ENCODE data around the gene C11orf91.
A peak's percentile ranks its signal among the peaks of the same experiment; 100 is the strongest.
"Not testable (repeated sequence)": the region's sequence is repeated elsewhere in the genome, so short reads cannot be mapped to it uniquely, and the experiment has no call there.

C11orf91 gene

DNA sequence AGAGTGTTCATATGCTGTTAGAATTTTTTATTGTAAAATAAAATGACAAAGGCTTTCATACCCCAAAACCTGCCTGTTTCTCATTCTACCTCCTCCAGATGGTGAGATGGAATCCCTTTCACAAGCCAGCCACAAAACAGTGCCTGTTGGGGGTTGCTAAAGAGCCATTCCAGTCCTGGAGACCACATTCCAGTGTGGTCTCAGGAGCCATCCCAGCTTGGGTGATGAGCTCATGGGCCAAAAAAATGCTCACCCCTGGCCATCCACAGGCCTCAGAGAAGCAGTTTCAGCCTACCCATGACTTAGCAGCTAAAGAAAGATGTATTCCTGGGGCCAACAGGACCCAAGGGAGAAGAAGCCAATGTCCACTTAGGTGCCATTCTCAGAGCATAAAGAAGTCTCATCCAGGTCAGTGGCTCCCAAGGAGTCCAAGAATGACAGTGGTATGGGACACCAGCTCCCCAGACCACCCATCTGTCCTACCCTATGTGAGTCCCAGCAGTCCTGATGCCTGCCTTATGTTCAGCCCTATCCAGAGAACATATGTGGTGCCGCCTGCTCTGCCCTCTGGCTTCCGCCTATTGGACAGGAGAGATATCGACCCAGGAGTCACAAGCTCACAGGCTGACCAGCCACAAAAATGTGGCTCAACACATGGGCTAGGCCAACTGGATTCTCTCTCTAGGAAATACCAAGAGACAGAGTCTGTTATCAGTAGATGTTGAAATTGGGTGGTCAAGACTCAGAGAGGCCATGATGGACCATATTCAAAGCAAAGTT lies 26.4 kb downstream of the C11orf91 start:
- TF ChIP-seq POLR2A (IDR thresholded peaks at IDR 0.05; ENCODE audit: low read depth, low read length) = no peak
- DNase-seq (ENCODE audit: insufficient read length, low spot score) (no peak), FAIRE-seq (no peak)

DNA sequence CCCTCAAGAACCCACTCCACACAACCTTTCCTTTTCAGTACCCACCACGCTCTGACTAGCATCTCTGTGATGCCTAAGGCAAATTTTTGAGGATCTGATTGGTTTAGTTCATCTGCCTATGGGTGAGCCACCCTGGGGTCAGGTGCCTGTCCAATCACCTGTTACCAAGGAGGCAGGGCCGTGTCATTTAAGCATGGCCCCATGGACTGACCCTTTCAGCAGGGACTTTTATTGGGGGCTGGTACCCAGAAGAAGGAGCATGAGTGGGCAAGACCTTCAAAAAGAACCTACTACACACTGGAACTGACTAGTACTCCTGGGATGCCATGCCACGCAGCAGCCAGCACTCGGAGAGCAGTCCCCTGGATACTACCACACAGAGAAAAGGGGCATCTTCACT lies 28.4 kb downstream of the C11orf91 start:
- DNase-seq (ENCODE audit: insufficient read length, low spot score) (no peak), FAIRE-seq (no peak)
- TF ChIP-seq POLR2A (IDR thresholded peaks at IDR 0.05; ENCODE audit: low read depth, low read length) = no peak

DNA sequence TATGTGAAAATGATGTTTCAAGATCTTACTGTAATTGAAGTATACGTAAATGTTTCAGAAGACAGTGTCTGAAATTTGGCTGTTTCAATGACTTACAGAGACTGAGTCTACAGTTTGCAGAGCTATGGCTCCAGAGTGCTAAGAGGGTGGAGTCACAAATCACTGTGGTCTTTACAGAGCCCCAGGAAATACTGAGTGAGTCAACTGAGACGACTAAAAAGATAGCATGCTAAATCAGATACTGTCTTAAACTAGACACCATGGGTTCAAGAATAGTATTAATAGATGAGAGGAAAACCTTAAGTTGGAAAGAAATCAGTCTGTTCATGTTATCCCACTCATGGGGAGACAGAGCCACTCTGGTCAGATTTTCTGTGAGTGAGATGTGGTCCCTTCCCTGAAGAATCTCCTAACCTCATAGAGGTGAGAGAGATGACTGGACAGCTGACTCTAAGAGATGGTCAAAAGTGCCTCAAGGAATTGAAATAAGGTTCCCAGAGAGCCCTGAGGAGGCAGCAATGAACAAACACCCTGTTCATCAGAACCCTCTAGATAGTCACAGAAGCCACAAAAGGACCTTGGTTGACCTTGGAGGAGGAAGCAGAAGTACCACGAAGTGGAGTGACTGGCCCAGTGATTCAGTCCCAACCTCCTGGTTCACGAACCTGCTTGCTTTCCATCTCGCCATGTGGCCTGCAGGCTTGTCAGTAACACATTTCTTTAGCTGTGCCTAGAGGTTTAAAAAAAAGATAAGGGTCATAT lies 30.2 kb downstream of the C11orf91 start:
- DNase-seq (ENCODE audit: insufficient read length, low spot score) = peak; percentile 44
- FAIRE-seq = no peak
- TF ChIP-seq POLR2A (IDR thresholded peaks at IDR 0.05; ENCODE audit: low read depth, low read length) = no peak

DNA sequence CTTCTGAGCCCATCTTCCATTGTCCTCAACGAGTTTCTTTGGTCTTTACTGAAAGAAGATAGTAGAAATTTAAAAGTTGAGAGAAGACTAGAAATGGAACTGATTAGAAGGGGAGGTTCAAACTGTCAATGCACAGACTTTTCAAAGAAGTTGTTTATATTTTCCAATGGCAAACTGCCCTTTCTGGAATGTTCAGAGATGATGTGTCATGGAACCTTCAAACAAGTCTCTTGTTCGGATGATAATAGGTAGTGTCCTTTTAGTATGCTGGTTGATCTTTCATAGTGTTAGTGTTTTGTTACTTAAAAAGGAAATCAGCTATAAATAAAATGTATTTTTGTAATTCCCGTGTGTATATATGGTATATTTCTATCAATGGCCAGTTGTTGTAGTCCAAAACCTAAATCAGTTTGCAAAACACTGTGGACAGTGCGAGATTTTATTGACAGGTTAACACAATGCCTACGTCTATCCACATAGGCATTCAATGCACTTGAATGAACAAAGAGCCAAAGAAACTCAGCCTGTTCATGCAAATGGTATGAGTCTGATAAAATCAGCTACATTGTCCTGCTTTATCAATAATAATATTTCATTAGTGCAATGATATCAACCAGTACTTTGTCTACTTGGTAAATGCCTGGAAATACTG lies 30.9 kb downstream of the C11orf91 start:
- DNase-seq (ENCODE audit: insufficient read length, low spot score) (no peak), FAIRE-seq (no peak)
- no peak for TF ChIP-seq POLR2A (IDR thresholded peaks at IDR 0.05; ENCODE audit: low read depth, low read length)

DNA sequence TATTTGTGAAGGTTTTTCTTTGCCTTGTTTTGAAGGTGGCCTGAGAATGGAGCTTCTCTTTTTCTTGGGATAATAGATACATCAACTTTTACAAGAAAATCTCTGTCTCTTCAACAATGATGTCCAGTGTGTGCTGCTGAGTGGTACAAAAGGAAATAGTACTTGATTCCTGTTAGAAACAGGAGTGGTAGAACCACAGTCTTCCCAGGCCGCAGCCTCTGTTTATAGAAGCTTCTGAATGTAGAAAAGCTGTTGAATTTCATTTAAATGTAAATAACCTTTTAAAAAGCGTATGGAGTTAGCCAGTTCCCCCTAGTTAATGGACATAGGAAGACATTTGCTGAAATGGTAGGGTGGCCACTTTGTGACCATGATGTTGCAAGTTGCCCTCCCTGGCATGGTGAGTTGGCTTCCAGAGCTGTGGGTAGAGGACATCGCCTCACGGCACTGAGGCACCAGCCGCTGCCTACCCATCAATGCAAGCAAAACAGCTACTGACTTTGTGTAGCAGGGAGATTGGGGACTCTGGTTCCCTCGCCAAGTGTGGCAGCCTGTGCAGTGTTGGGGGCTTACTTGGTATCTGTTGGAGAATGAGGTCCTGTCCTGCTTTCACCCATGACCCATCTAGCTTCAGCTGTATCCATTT lies 31.6 kb downstream of the C11orf91 start:
- FAIRE-seq = no peak
- no peak for TF ChIP-seq POLR2A (IDR thresholded peaks at IDR 0.05; ENCODE audit: low read depth, low read length)

DNA sequence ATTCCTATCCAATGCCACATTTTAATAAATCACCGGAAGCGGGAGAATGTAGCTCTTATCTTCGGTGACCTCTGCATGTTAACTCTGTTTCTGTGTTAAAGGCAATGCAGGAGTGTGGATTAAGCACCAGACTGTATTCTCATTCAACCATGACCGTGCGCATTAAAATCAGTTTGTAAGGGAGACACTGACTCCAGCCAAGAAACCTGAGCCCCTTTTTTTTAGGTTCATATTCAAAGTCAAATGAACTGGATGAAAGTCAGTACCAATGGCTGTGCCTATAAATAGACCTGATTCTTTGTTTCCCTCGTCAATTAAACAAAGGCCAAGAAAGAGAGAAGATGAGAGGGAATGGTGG lies 32.2 kb downstream of the C11orf91 start:
- FAIRE-seq = no peak
- DNase-seq (ENCODE audit: insufficient read length, low spot score) = no peak
- no peak for TF ChIP-seq POLR2A (IDR thresholded peaks at IDR 0.05; ENCODE audit: low read depth, low read length)

More for the DNA sequence above, 31.6 kb downstream of the C11orf91 start:
- no peak for DNase-seq (ENCODE audit: insufficient read length, low spot score)

DNA sequence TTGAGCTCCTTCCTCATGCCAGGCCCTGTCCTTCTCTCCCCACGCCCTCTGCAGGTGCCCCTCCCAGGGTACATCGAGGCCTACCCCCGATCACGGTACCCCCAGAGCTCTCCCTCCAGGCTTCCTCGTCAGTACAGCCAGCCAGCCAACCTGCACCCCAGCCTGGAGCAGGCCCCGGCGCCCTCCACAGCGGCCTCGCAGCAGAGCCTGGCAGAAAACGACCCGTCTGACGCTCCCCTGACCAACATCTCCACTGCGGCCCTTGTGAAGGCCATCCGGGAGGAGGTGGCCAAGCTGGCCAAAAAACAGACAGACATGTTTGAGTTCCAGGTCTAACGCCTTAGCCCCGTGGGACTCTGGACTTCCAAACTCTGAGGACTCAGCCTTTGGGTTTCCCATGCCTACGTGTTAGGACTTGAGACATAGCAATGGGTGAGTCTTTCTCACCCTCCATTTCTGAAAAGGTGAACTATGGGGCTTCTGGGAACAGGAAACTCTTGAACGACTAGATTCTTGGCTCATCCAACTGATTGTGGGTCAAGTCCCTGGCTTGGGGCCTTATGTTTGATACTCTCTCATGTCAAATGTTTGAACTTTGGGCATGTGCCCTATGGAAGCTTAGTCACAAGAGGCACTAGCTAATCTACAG lies 32.7 kb downstream of the C11orf91 start:
- DNase-seq (ENCODE audit: insufficient read length, low spot score) = no peak
- TF ChIP-seq POLR2A (IDR thresholded peaks at IDR 0.05; ENCODE audit: low read depth, low read length) = no peak

DNA sequence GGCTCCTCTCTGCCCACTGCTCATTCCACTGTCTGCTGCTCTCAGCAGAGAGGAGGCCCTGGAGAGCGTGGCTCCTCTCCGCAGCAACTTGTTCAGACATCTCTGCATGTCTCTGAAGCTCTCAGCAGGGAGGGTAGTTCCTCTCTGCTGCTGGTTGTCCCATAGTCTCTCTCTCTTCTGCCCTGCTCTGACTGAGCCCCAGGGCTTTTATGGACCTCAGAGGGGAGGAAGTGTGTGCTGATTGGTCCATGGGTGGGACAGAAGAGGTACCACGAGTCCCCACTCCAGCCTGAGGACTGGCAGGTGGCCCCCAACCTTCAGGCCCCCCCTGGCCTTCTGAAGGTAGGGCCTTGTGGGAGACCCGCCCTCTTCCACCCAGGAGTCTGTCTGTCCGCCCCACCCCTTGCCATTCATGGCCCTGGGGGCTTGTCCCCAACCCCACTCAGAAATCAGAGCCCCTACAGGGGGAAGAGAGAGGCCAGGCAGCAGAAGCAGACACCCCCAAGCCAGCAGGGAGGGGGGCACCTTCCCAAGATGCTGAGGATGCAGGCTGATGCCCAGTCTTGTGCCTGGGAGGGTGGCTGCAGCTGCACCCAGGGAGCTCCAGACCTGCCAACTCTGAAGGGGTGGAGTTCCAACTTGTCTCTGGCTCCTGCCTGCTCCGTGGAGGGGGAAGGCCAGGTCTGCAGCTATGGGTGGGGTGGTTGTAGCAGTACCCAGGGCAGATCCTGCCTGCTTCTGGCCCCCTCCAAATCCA lies 35.1 kb downstream of the C11orf91 start:
- FAIRE-seq = no peak
- no peak for DNase-seq (ENCODE audit: insufficient read length, low spot score)
- TF ChIP-seq POLR2A (IDR thresholded peaks at IDR 0.05; ENCODE audit: low read depth, low read length) = no peak

More for the DNA sequence above, 32.7 kb downstream of the C11orf91 start:
- FAIRE-seq = no peak

DNA sequence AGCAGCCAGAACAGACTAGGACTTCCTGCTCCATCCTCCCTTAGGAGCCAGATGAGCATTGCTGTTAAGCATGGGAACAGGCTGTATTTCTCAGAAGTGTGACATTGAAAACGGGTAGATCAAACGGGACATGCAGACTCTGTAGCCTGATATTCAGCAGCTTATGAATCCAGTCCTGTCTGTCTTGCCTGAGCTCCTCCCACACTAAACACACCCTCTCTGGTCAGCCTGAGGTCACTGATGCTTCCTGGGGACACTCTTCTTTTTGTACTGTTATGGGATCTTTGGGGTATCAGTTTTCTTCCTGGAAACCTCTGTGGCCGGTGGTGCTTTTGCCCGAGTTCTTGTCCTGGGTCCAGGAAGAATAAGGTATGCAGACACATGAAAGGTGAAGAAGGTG lies 35.8 kb downstream of the C11orf91 start:
- DNase-seq (ENCODE audit: insufficient read length, low spot score) (no peak), FAIRE-seq (no peak)
- TF ChIP-seq POLR2A (IDR thresholded peaks at IDR 0.05; ENCODE audit: low read depth, low read length) = no peak

DNA sequence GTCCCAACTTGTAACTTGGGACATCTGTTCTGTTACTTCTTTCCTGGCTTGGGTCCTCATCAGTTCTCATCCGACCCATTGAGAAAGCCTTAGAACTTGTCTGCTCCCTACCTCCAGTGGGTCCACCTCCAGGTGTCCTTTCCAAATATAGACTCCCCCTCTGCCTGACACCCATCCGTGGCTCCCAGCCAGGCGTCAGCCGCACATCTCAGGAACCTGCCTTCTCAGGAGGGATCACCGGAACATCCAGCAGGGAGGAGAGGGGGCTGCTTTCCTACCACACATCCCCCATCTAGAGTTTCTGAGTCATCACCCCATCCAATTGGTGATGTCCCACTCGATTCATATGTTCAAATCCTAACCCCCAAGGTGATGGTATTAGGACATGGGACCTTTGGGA lies 36.5 kb downstream of the C11orf91 start:
- DNase-seq (ENCODE audit: insufficient read length, low spot score) = no peak
- no peak for FAIRE-seq
- TF ChIP-seq POLR2A (IDR thresholded peaks at IDR 0.05; ENCODE audit: low read depth, low read length) = no peak

DNA sequence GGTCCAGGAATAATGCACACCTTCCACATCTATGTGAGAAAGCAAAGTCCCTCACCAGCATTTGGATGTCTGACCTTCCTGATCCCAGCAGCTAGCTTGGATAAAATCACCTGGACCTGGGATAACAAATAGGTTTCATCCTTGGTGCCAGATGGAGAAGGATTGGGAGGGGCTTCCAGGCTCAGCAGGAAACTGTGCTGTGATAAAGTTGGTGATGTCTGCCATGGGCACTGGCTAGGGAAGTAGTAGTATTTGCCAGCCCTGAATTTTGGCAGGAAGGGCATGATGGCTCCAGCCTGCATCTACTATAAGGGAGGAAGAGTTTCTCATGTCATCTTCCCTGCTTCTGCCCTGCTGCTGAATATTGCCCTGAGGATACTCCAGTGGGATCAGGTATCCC lies 37.5 kb downstream of the C11orf91 start:
- TF ChIP-seq POLR2A (IDR thresholded peaks at IDR 0.05; ENCODE audit: low read depth, low read length) = no peak
- DNase-seq (ENCODE audit: insufficient read length, low spot score) = no peak
- no peak for FAIRE-seq

DNA sequence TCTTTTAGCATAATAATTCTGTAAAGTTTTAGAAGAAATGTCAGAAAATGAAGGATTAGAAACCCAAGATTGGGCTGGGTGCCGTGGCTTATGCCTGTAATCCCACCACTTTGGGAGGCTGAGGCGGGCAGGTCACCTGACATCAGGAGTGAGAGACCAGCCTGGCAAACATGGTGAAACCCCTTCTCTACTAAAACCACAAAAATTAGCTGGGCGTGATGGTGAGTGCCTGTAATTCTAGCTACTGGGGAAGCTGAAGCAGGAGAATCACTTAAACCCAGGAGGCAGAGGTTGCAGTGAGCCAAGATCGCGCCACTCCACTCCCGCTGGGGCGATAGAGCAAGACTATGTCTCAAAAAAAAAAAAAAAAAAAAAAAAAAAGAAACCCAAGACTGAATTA lies 39.1 kb downstream of the C11orf91 start:
- FAIRE-seq; DNase-seq (ENCODE audit: insufficient read length, low spot score): not testable (repeated sequence)

DNA sequence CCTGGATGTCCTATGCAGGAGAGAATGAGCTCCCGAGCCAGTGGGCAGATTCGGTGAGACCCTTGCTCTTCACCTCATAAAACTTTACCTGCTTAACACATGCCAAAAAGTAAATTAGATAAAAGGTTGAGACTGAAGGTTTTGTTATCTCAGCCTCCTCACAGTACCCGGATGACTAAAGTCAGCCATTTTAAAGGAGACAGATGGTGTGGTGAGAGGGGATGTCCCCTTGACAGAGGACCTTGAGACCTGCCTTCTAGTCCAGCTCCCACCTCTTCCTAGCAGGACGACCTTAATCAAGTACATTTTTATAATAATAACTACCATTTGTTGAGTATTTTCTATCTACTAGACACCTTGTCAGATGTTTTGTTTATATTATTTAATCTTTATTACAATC lies 39.7 kb downstream of the C11orf91 start:
- TF ChIP-seq POLR2A (IDR thresholded peaks at IDR 0.05; ENCODE audit: low read depth, low read length) = no peak
- no peak for FAIRE-seq
- DNase-seq (ENCODE audit: insufficient read length, low spot score) = no peak

Measured in H54 (cell line).